Measurements from ENCODE around the gene CLSTN2. TPM values are rescaled to one million over a fixed set of nuclear protein-coding genes. Genes with fewer than 3 reads are reported as not detected.

CLSTN2 gene
- total RNA-seq, 1 experiment from 2014 or later = 0.02 TPM

GRCh38 chr3:140153736-140154135 is 218.8 kb downstream of the CLSTN2 start:
- H3K27me3 ChIP-seq (ENCODE audit: insufficient read depth, low read length) = peaks cover 18% of the 10 kb centered on the region; the same call in 1 of the 2 replicates
- H2AFZ ChIP-seq (ENCODE audit: low read depth, low read length, poor library complexity, severe bottlenecking) = no peak overlapping the region
- POLR2A ChIA-PET = no interaction called here
- no peaks in the 10 kb centered on the region for H3K9me2 ChIP-seq (ENCODE audit: insufficient read depth)
- no peaks in the 10 kb centered on the region for H3K9me3 ChIP-seq (ENCODE audit: control insufficient read depth in 1 of 2, insufficient read depth in 1 of 2, low read depth in 1 of 2, low read length in 2 of 2)
- no TSS peak for BruUV-seq (replicated peaks)
- no peak for TF ChIP-seq CBX3 (IDR thresholded peaks at IDR 0.05; ENCODE audit: low read depth)
- no peak for TF ChIP-seq POLR2A (IDR thresholded peaks at IDR 0.05; ENCODE audit: borderline replicate concordance, extremely low read depth, insufficient read depth, insufficient read length)
- no peak for TF ChIP-seq ELF1 (IDR thresholded peaks at IDR 0.05; ENCODE audit: borderline replicate concordance, low read depth)
- TF ChIP-seq EZH2phosphoT487 (IDR thresholded peaks at IDR 0.05; ENCODE audit: borderline replicate concordance) = no peak
- TF ChIP-seq FOSL1 (IDR thresholded peaks at IDR 0.05; ENCODE audit: low read depth) = no peak
- DNase-seq (ENCODE audit: low read depth, low spot score) (no peak), ATAC-seq (no peak)
- H3K9ac ChIP-seq (ENCODE audit: low read length) = no peak overlapping the region
- intact Hi-C loops (cut with micrococcal nuclease) = no loop called here
- no peaks in the 10 kb centered on the region for H3K79me2 ChIP-seq (ENCODE audit: insufficient read depth, low read length)
- H3K36me3 ChIP-seq (ENCODE audit: control insufficient read depth in 1 of 2, insufficient read depth in 2 of 2, low read length in 2 of 2) = no peaks in the 10 kb centered on the region
- RAD21 ChIA-PET (ENCODE audit: low non-redundant PET in 1 of 2, low total read pairs in 2 of 2, uncharacterized antibody in 2 of 2, unreplicated experiment in 2 of 2) = no interaction called here
- H4K20me1 ChIP-seq (ENCODE audit: insufficient read depth) = no peaks in the 10 kb centered on the region
- no peak overlapping the region for H3K4me3 ChIP-seq (replicated peaks in 1 of 2; ENCODE audit: low read depth in 1 of 2, low read length in 2 of 2)
- no peak overlapping the region for H3K4me2 ChIP-seq (ENCODE audit: low read length)
- no peak overlapping the region for H3K27ac ChIP-seq (ENCODE audit: low read depth, low read length)
- CTCF ChIA-PET = no interaction called here
- no peaks in the 10 kb centered on the region for H3K4me1 ChIP-seq (ENCODE audit: control insufficient read depth in 1 of 2, insufficient read depth in 2 of 2, low read length in 2 of 2)

- CTCF ChIA-PET = no interaction called here
- H3K4me2 ChIP-seq (ENCODE audit: low read length) = no peak overlapping the region
- no TSS peak for BruUV-seq (replicated peaks)
- no peaks in the 10 kb centered on the region for H3K4me1 ChIP-seq (ENCODE audit: control insufficient read depth in 1 of 2, insufficient read depth in 2 of 2, low read length in 2 of 2)
- H3K27ac ChIP-seq (ENCODE audit: low read depth, low read length) = no peak overlapping the region
- POLR2A ChIA-PET = no interaction called here
- RAD21 ChIA-PET (ENCODE audit: low non-redundant PET in 1 of 2, low total read pairs in 2 of 2, uncharacterized antibody in 2 of 2, unreplicated experiment in 2 of 2) = no interaction called here
- no peak for ATAC-seq
- no peaks in the 10 kb centered on the region for H3K9me3 ChIP-seq (ENCODE audit: control insufficient read depth in 1 of 2, insufficient read depth in 1 of 2, low read depth in 1 of 2, low read length in 2 of 2)
- peaks cover 37% of the 10 kb centered on the region; the same call in 1 of the 2 replicates for H3K27me3 ChIP-seq (ENCODE audit: insufficient read depth, low read length)
- no peak overlapping the region for H3K9ac ChIP-seq (ENCODE audit: low read length)
- TF ChIP-seq EGR1 (IDR thresholded peaks at IDR 0.05; ENCODE audit: low read depth) (no peak), ATF3 (IDR thresholded peaks at IDR 0.05) (no peak), FOSL1 (IDR thresholded peaks at IDR 0.05; ENCODE audit: low read depth) (no peak), RAD21 (IDR thresholded peaks at IDR 0.05; ENCODE audit: low read depth) (no peak), EZH2 (IDR thresholded peaks at IDR 0.05) (no peak), MAX (IDR thresholded peaks at IDR 0.05) (no peak), ZBTB33 (IDR thresholded peaks at IDR 0.05; ENCODE audit: extremely low read depth, insufficient replicate concordance, low read length) (no peak), POLR2A (IDR thresholded peaks at IDR 0.05; ENCODE audit: borderline replicate concordance, extremely low read depth, insufficient read depth, insufficient read length) (no peak), ZNF274 (IDR thresholded peaks at IDR 0.05; ENCODE audit: low read depth, low read length) (no peak), ZFX (IDR thresholded peaks at IDR 0.05) (no peak), TCF7L2 (IDR thresholded peaks at IDR 0.05; ENCODE audit: borderline replicate concordance, extremely low read depth, insufficient read depth, insufficient read length) (no peak), JUND (IDR thresholded peaks at IDR 0.05) (no peak)
- no peaks in the 10 kb centered on the region for H3K79me2 ChIP-seq (ENCODE audit: insufficient read depth, low read length)
- no peak overlapping the region for H3K4me3 ChIP-seq (replicated peaks in 1 of 2; ENCODE audit: low read depth in 1 of 2, low read length in 2 of 2)
- DNase-seq (ENCODE audit: low read depth, low spot score) = no peak
- no peaks in the 10 kb centered on the region for H3K9me2 ChIP-seq (ENCODE audit: insufficient read depth)
- no peaks in the 10 kb centered on the region for H4K20me1 ChIP-seq (ENCODE audit: insufficient read depth)
- H3K36me3 ChIP-seq (ENCODE audit: control insufficient read depth in 1 of 2, insufficient read depth in 2 of 2, low read length in 2 of 2) = no peaks in the 10 kb centered on the region
- no peak overlapping the region for H2AFZ ChIP-seq (ENCODE audit: low read depth, low read length, poor library complexity, severe bottlenecking)
- intact Hi-C loops (cut with micrococcal nuclease) = no loop called here
These were observed 222.2 kb downstream of the CLSTN2 start for GRCh38 chr3:140157161-140157560.

Data from HCT116 (cell line).